Immature natural killer cell (primary cell): ENCODE data around the gene PADI1. TPM values are rescaled to one million over a fixed set of nuclear protein-coding genes. Genes with fewer than 3 reads are reported as not detected.

ENCODE experiments used
- DNase-seq, 3 donors: peaks; one replicate each; pipeline ENCODE4 v3.0.0; 2022; ENCODE audit warnings: mixed read lengths in 1 of 3
- H3K27ac Mint-ChIP-seq, 6 donors: one replicate each; pipeline ENCODE4 v1.8.0; 2020; ENCODE audit warnings: mixed read lengths in 6 of 6, mild to moderate bottlenecking in 5 of 6, inconsistent platforms in 4 of 6, moderate library complexity in 3 of 6
- H3K27me3 Mint-ChIP-seq, 3 donors: one replicate each; pipeline ENCODE4 v1.8.0; 2020 to 2021; ENCODE audit warnings: low read depth in 3 of 3, mild to moderate bottlenecking in 3 of 3, mixed read lengths in 3 of 3, moderate library complexity in 3 of 3, inconsistent platforms in 1 of 3
- H3K36me3 Mint-ChIP-seq, 3 donors: one replicate each; pipeline ENCODE4 v1.8.0; 2020; ENCODE audit warnings: mixed read lengths in 3 of 3, inconsistent platforms in 2 of 3, mild to moderate bottlenecking in 2 of 3
- H3K4me1 Mint-ChIP-seq, 2 donors: one replicate each; pipeline ENCODE4 v1.8.0; 2020; ENCODE audit warnings: inconsistent platforms in 2 of 2, mild to moderate bottlenecking in 2 of 2, mixed read lengths in 2 of 2, moderate library complexity in 1 of 2
- H3K4me3 Mint-ChIP-seq, 5 donors: one replicate each; pipeline ENCODE4 v1.8.0; 2020; ENCODE audit warnings: mild to moderate bottlenecking in 5 of 5, mixed read lengths in 5 of 5, inconsistent platforms in 3 of 5, moderate library complexity in 3 of 5
- H3K9me3 Mint-ChIP-seq, 6 donors: one replicate each; pipeline ENCODE4 v1.8.0; 2020; ENCODE audit warnings: mild to moderate bottlenecking in 6 of 6, mixed read lengths in 6 of 6, inconsistent platforms in 4 of 6, moderate library complexity in 3 of 6
- polyA plus RNA-seq, 3 donors: library from polyadenylated mRNA; unstranded; fragments of 300-500 nt; fragmentation: Illumina TruSeq; gene quantifications; one replicate each; pipeline ENCODE4 v1.2.3, GENCODE V29; 2021

The PADI1 gene
- polyA plus RNA-seq, 3 donors from 2014 or later, result not detected

DNA sequence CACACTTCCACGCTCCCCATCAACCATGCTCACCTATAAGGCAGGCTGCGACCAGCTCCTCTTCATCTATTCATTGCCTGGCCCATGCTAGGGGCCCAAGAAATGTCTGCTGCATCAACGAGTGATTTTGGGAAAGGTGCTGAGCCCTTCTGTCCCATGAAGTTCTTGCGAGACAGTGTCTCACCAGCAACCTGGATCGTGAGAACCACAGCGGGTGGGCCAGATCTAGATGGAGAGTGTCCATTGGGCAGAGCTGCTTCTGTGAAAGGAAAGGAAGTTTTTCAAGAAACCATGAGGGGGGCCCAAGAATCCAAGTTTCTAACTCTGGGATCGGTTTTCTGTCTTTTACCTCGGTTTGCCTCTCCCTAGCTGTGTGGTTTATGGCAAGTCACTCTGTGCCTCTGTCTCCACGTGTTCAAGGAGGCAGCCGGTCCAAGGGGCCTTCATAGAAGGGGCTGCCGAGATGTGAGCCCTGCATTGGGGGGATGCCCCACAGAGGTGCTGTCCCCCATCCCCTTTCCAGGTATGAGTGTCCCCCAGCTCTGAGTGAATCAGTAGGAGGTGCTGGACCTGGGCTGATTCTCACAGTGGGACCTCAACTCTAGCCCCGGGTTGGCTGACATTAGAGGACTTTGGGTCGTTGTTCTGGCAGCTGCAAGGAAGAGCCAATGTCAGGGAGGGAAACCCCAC, 8.3 kb upstream of the PADI1 start:
- Mint-ChIP-seq H3K27me3 (peaks cover 2 to 10% (median 7%) of the 10 kb centered on the region in 3 donors), H3K4me1 (peaks cover 8 to 9% of the 10 kb centered on the region in 2 donors), H3K4me3 (no peak overlapping the region), H3K36me3 (no peaks in the 10 kb centered on the region), H3K9me3 (no peaks in the 10 kb centered on the region), H3K27ac (peak overlapping the region in 2 of 6 donors; percentile 37 to 41)
- DNase-seq, result no peak

DNA sequence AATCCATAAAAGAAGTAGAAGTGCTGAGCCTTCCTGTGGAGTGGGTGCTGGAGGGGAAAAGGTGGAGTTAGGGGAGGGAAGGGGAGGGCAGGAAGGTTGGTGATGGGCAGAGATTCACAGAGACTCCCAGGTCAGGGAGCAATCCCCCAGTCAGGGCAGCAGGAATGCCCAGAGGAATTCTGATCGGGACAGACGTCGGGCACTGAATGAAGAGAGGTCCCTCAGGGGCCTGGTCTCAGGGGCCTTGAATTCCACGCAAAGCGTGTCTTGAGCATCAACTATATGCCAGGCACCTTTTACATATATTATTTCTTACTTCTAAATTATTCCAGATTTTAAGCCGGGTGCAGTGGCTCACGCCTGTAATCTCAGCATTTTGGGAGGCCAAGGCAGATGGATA, 7.2 kb upstream of the PADI1 start:
- H3K27ac Mint-ChIP-seq, result no peak overlapping the region
- no peak overlapping the region for H3K4me3 Mint-ChIP-seq
- no peaks in the 10 kb centered on the region for H3K9me3 Mint-ChIP-seq
- DNase-seq, result no peak
- peaks cover 8 to 12% of the 10 kb centered on the region in 2 donors for H3K4me1 Mint-ChIP-seq
- H3K36me3 Mint-ChIP-seq, result no peaks in the 10 kb centered on the region
- peaks cover 2 to 13% (median 2%) of the 10 kb centered on the region in 3 donors for H3K27me3 Mint-ChIP-seq

DNA sequence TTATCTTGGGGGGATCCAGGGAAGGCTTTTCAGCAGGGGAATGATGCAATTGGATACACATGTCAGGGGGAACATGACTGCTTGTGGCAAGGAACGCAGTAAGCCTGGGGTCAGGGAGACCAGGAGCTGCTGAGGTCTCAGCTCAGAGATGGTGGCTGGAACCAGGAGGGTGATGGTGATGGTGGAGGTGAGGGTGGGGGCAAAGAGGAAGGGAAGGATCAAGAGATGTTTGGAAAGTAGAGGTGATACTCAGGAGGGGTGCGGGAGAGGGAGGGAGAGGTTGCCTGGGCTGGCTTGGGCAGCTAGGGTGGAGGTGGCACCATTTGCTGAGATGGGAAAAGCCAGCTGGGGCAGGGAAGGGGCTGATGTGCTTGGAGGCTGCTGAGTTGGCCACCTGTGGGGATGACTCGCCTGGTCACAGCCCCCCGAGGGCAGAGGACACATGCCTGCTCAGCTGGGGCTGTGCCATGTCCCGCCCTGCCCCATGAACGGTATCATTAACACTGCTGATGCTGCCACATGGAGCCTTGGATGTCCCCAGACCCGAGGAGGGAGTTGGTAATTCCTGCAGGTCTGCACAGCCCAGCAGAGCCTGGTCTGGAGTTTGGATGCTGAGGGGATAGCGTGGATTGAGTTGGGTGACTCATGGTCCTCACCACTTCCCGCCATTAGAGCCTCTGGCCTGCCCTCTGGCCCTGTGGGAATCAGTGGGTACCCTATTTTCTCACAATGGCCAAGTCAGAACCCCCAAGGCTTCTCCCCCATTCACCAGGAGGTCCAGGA, 6.3 kb upstream of the PADI1 start:
- Mint-ChIP-seq H3K4me3 (no peak overlapping the region), H3K9me3 (no peaks in the 10 kb centered on the region), H3K27ac (no peak overlapping the region), H3K36me3 (no peaks in the 10 kb centered on the region), H3K27me3 (peaks cover 2 to 13% (median 5%) of the 10 kb centered on the region in 3 donors), H3K4me1 (peaks cover 12 to 14% of the 10 kb centered on the region in 2 donors)
- no peak for DNase-seq

DNA sequence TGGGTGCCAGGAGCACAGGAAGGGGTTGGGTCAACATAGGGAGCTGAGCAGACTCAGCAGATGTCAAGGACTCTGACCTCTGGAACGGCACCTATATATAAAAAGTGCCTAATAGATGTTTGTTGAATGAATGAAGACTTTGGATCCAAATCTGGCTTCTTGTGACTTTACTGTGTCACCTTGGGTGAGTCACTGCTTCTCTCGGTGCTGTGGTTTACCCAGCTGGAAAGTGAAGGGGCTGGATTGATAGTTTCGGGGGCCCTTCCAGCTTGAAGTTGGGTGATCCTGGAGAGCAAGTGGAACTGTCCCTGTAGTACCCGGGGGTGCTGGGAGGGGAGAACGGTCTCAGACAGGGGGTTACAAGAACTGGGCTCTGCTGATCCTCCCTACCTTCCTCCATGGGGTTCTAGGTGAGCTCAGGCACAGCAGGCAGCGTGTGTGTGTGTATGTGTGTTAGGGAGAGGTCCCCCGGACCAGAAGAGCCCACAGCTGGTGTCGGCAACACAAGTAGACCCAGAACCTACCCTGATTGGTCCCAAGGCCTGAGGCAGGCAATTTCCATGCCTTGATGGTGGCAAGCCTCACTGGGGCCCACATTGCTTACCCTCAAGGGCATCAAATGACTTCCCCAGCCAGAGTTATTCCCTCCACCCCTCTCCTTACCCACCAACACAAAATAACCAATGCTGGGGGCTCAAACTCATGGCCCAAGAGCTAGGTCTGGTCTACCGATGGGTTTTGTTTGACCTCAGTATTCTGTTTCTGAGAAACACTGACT, 5.5 kb upstream of the PADI1 start:
- no peaks in the 10 kb centered on the region for H3K36me3 Mint-ChIP-seq
- no peak overlapping the region for H3K27ac Mint-ChIP-seq
- peaks cover 12 to 14% of the 10 kb centered on the region in 2 donors for H3K4me1 Mint-ChIP-seq
- no peaks in the 10 kb centered on the region for H3K9me3 Mint-ChIP-seq
- no peak overlapping the region for H3K4me3 Mint-ChIP-seq
- peaks cover 1 to 12% (median 6%) of the 10 kb centered on the region in 3 donors for H3K27me3 Mint-ChIP-seq
- no peak for DNase-seq

DNA sequence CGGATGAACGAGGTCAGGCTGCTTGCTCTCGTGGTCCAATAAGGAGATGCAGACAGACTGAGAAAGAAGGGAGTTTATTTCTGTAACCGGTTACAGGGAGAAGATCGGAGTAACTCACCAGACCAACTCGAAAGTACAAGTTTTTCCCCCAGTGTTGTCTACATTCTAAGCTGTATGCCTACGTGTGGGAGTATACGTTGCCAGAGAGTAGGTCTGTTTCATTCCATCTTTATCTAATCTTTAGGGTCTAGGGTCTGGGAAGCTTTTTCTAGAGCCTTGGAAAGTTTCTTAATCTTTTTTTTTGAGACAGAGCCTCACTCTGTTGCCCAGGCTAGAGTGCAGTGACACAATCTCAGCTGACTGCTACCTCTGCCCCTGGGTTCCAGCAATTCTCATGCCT, 4.7 kb upstream of the PADI1 start:
- peaks cover 4 to 13% (median 8%) of the 10 kb centered on the region in 3 donors for H3K27me3 Mint-ChIP-seq
- DNase-seq, result no peak
- H3K4me3 Mint-ChIP-seq, result no peak overlapping the region
- no peaks in the 10 kb centered on the region for H3K9me3 Mint-ChIP-seq
- H3K27ac Mint-ChIP-seq, result no peak overlapping the region
- H3K36me3 Mint-ChIP-seq, result no peaks in the 10 kb centered on the region
- H3K4me1 Mint-ChIP-seq, result peaks cover 12 to 14% of the 10 kb centered on the region in 2 donors

DNA sequence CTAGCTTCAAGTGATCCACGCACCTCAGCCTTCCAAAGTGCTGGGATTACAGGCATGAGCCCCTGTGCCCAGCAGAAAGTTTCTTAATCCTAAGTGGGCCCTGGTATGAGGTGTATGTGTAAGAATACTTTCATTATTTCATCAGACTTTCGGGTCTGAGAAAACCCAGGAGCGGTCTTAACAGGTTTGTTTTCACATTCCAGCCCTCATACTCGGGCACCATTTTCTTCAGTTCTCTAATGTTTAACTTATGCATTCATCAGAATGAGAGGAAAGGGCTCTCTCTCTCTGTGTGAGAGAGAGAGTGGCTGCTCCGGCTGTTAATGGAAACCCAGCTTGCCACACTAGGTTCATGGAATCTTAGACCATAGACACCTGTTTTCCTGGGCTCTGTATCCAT, 4.2 kb upstream of the PADI1 start:
- Mint-ChIP-seq H3K9me3 (no peaks in the 10 kb centered on the region), H3K27me3 (peaks cover 4 to 13% (median 8%) of the 10 kb centered on the region in 3 donors), H3K4me3 (no peak overlapping the region), H3K27ac (no peak overlapping the region), H3K4me1 (peaks cover 12 to 16% of the 10 kb centered on the region in 2 donors), H3K36me3 (no peaks in the 10 kb centered on the region)
- no peak for DNase-seq

DNA sequence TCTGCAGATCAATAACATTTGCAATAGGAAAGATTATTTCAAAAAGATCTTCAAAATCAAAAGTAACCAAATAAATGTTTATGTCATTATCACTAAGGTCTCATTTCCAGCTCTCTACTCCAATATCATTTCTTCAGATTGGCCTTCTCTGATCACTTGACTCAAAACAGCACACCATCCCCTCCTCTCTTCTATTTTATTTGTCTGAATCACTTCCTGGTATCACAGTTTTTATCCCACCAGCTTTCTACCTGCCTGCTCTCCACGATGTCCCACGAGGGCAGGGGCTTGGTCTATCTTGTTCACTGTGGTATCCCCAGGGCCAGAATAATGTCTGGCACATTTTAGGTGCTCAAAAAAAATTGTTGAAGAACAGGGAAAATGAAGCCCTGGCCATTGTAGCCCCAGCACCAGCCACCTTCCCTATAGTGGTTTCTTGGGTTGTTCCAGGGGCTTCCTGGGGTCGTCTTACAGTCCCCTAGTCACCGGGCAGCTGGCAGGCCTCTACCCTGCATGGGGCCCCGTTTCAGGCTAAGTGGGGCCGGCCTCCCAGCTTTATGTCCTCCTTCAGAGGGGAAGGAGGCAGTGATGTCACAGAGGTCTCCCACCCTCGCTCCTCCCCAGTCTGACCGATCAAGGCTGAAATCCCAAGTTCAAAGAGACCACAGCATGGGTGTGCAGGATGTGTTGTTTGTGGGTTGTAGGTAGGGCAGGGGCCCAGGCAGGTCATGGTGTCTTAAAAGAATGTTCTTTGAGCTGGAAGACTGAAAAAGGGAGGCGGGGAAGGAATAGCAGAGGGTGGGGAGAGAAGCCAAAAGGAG, 3.5 kb upstream of the PADI1 start:
- Mint-ChIP-seq H3K27me3 (peaks cover 4 to 13% (median 8%) of the 10 kb centered on the region in 3 donors), H3K4me1 (peaks cover 12 to 16% of the 10 kb centered on the region in 2 donors), H3K36me3 (no peaks in the 10 kb centered on the region), H3K4me3 (peak overlapping the region in 2 of 5 donors; percentile 10 to 36), H3K27ac (peak overlapping the region in 1 of 6 donors; percentile 47), H3K9me3 (no peaks in the 10 kb centered on the region)
- peak; percentile 37 to 43 (median 37) for DNase-seq

DNA sequence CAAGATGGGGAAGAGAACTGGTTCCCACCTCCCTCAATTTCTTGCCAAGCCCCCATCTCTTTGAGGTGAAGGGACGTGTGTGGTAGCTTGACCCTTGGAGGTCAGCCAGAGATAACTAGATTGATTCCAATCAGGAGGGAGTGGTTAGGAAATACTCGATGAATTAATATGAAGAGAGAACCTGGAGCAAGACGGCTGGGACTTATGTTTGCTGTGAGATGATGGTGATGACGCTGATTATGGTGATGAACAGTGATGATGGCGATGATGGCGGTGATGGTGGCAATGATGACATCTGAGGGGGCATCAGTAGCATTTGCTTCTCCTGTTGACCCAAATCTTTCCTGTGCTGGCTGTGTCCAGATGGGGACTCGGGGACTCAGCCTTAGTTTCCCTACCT, 724 bp downstream of the PADI1 start:
- Mint-ChIP-seq H3K9me3 (no peaks in the 10 kb centered on the region), H3K27me3 (peaks cover 4 to 10% (median 9%) of the 10 kb centered on the region in 3 donors), H3K36me3 (no peaks in the 10 kb centered on the region), H3K4me3 (no peak overlapping the region), H3K4me1 (peaks cover 23 to 31% of the 10 kb centered on the region in 2 donors), H3K27ac (peak overlapping the region in 1 of 6 donors; percentile 36)
- DNase-seq, result no peak

DNA sequence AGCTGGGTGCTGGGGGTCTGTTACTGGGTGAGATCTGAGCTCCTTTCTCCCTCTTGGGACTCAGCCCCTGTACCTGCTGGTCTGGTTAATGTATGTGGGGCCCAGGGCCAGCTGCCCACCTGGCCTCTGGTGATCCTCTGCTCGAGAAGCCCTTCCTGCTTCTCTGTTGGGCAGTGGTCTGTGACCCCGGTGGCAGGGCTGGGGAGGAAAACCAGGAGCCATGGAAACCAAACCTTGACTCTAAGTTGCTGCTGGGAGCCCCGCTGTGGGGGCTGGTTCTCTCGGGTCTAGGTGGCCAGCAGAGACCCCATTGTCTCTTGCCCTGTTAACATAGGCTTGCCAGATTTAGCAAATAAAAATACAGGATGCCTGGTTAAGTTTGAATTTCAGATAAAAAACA, 1.3 kb downstream of the PADI1 start:
- no peak overlapping the region for H3K27ac Mint-ChIP-seq
- no peak for DNase-seq
- no peaks in the 10 kb centered on the region for H3K36me3 Mint-ChIP-seq
- peaks cover 6 to 10% (median 9%) of the 10 kb centered on the region in 3 donors for H3K27me3 Mint-ChIP-seq
- no peak overlapping the region for H3K4me3 Mint-ChIP-seq
- no peaks in the 10 kb centered on the region for H3K9me3 Mint-ChIP-seq
- H3K4me1 Mint-ChIP-seq, result peaks cover 19 to 29% of the 10 kb centered on the region in 2 donors

DNA sequence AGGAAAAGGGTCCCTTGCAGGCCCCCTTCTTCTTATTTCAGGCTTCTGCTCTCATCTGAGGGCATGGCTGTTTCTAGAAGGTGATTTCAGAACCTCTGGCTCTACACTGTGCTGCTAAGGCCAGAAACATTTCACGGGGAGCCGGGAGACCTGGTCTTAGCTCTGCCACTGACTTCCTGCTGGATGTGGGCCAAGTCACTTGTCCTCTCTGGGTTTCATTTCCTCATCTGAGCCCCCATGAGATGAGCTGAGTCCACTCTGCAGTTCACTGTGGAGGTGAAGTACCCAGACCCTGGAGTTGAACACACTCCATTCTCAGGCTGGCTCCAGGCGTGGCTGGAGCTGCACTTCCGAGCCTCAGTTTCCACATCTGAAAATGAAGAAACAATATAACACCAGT, 2.1 kb downstream of the PADI1 start:
- DNase-seq, result no peak
- no peaks in the 10 kb centered on the region for H3K36me3 Mint-ChIP-seq
- peaks cover 3 to 10% (median 6%) of the 10 kb centered on the region in 3 donors for H3K27me3 Mint-ChIP-seq
- no peak overlapping the region for H3K27ac Mint-ChIP-seq
- peaks cover 12 to 28% of the 10 kb centered on the region in 2 donors for H3K4me1 Mint-ChIP-seq
- H3K9me3 Mint-ChIP-seq, result no peaks in the 10 kb centered on the region
- H3K4me3 Mint-ChIP-seq, result no peak overlapping the region

DNA sequence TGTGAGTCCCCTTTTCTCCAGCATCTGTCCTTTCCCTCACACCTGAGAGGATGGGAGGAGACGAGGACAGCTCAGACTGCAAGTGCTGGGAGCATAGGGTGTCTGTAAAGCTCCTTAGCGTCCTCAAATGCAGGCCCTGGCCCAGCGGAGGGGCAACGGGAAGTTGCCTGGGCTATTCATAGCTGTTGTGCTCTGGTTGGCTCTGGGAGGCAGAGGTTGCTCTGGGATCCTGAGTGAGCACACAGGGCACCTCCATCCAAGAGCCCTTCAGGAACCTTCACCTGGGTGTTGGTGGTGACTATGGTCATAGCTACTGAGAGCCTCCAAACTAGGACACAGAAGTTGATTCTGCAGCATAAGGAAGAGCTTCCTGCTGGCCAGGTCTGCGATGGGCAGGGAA, 2.6 kb downstream of the PADI1 start:
- H3K9me3 Mint-ChIP-seq, result no peaks in the 10 kb centered on the region
- H3K36me3 Mint-ChIP-seq, result no peaks in the 10 kb centered on the region
- peaks cover 17 to 33% of the 10 kb centered on the region in 2 donors for H3K4me1 Mint-ChIP-seq
- H3K27me3 Mint-ChIP-seq, result peaks cover 4 to 10% (median 6%) of the 10 kb centered on the region in 3 donors
- no peak for DNase-seq
- peak overlapping the region in 1 of 6 donors; percentile 35 for H3K27ac Mint-ChIP-seq
- H3K4me3 Mint-ChIP-seq, result peak overlapping the region in 1 of 5 donors; percentile 27

DNA sequence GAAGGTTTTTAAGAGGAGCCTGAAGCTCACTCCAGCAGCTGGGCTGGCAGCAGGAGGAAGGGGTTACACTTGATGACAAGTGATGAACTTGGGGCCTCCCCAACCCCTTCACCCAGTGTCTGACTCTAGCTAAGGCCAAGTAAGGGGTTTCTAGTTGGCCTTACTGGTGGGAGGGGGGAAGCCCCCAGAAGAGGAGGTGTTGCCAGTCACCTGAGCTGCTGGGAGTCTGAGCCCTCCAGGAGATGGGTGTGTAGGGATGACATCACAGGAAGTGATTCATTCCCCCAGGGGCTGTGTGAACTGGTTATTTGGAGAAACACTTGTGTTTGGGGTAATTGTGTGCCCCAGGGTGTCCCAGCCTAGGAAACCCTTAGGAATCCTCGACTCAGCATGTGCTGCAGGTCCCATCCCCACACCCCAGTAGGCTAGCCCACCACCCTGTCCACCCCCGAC, 3.1 kb downstream of the PADI1 start:
- Mint-ChIP-seq H3K27ac (peak overlapping the region in 2 of 6 donors; percentile 35 to 42), H3K9me3 (no peaks in the 10 kb centered on the region), H3K27me3 (peaks cover 6 to 14% (median 7%) of the 10 kb centered on the region in 3 donors), H3K4me1 (peaks cover 22 to 36% of the 10 kb centered on the region in 2 donors), H3K4me3 (peak overlapping the region in 2 of 5 donors; percentile 8 to 27), H3K36me3 (no peaks in the 10 kb centered on the region)
- DNase-seq, result peak; percentile 4 to 7 (median 7)

DNA sequence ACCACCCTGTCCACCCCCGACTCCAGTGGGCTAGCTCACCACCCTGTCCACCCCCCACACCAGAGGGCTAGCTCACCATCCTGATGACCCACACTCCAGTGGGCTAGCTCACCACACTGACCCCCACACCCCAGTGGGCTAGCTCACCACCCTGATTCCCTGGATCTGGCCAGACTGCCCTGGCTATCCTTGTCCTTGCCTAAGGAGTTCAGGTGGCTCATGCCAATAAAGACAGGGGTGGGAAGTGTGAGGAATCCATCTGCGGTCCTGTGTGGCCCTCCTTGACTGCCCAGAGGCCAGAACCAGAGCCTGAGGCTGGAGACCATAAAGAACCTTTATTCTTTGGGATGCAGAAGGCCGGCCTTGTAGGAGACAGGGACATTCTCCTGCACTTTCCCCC, 3.6 kb downstream of the PADI1 start:
- no peaks in the 10 kb centered on the region for H3K36me3 Mint-ChIP-seq
- no peaks in the 10 kb centered on the region for H3K9me3 Mint-ChIP-seq
- peaks cover 7 to 12% (median 10%) of the 10 kb centered on the region in 3 donors for H3K27me3 Mint-ChIP-seq
- no peak overlapping the region for H3K4me3 Mint-ChIP-seq
- H3K4me1 Mint-ChIP-seq, result peaks cover 27 to 37% of the 10 kb centered on the region in 2 donors
- DNase-seq, result no peak
- no peak overlapping the region for H3K27ac Mint-ChIP-seq
